CD4-positive, alpha-beta T cell treated with Interferon gamma for 1 hour (primary cell): ENCODE measurements around the gene SELENOF.
A peak's percentile ranks its signal among the peaks of the same experiment; 100 is the strongest.

Experiments used
- DNase-seq: peaks from one replicate; pipeline ENCODE4 v3.0.0-alpha.2; 2020

Gene SELENOF

DNA sequence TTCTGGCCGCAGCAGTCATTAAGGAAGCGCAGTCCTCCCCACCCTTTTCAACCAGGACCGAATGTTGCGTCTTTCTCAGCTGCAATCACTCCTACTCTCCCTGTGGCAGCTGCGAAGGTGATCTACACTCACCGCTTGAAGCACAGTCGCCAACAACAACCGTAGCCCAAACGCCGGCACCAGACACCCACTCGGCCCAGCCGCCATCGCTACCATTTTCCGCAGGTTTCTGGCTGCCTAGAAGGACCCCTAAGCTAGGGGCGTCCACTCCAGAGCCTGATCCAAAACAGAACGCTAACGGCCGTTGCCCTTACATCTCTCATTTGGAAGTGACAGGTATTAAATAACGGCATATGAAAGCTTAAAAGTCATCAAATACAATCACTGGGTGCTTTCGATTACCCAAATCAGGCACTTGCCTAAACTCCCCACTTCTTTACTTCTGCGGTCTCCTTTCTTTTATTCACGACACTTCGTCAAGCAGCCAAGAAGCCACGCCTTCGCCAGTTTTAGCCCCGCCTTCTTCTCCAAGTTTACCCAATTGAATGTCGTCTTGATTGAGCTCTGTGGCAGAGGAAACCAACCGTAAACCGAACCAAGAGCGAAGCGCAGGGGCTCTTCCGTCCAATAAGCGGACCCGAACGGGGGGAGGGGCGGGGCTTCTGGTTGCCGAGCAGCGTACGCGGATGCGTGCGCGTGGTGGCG, at the start of gene SELENOF:
Gene SELENOF, minus strand, starts transcription at position 231 of the 705 bp plus-strand sequence. Its CDS starts 15 bp downstream, at position 216.
- DNase-seq = peak; percentile 100

DNA sequence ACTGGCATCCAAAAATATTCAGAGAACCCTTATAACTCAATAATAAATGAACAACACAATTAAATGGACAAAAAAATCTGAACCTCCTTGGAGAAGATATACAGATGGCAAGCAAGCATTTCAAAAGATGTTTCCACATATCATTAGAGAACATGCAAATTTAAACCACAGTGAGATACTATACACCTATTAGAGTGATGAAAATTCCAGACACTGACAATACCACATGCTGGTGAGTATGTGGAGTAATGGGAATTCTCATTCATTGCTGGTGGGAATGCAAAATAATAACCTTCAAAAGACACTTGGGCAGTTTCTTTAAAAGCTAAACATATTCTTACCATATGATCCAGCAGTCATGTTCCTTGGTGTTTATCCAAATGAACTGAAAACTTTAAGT, 46.6 kb upstream of the SELENOF start:
- DNase-seq = no peak

DNA sequence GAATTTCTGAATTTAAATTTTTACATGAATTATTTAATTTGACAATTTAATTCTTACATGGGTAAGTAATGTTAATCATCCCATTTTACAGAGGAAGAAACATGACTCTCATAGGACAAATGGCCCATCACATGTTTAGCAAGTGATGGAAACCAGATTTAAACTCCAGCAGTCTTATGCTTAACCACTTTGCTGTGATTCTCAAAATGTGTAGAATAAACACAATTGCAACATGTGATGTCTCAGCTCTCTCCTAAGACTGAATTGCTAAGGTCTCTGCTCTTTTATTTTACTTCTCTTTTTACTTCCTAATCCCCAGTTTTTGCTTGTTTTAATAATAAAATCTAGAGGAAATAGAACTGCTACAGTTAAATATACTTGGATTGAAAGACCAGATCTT, 43.3 kb upstream of the SELENOF start:
- no peak for DNase-seq

DNA sequence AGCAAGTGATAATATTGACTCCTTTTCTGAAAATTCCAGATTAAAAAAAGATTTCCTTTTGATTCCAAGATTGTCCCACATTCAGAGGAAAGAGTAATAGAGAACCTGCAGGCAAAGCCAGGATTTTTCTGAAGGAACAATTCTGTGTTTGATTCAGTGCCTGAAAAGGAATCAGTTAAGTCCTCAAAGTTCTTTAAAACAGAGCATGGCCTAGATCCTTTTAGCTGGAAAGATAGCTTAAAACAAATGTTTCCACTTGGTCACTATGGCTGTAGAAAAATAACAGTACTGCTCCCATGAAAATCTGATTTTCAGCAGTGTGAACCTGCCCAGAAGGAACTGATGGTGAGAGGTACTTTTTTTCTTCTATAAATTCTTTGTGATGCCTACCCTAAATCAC, 42.3 kb upstream of the SELENOF start:
- DNase-seq = no peak

DNA sequence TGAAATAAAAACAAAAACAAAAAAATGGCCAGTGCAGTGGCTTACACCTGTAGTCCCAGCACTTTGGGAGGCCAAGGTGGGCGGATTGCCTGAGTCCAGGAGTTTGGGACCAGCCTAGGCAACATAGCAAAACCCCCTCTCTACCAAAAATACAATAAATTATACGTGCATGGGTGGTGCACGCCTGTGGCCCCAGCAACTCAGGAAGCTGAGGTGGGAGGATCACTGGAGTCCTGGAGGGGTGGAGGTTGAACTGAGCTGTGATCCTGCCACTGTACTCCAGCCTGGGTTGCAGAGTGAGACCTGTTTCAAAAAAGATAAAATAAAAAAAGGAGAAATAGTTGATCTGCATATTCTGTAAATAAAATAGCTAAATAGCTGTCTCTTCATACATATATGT, 41.8 kb upstream of the SELENOF start:
- DNase-seq = no peak

DNA sequence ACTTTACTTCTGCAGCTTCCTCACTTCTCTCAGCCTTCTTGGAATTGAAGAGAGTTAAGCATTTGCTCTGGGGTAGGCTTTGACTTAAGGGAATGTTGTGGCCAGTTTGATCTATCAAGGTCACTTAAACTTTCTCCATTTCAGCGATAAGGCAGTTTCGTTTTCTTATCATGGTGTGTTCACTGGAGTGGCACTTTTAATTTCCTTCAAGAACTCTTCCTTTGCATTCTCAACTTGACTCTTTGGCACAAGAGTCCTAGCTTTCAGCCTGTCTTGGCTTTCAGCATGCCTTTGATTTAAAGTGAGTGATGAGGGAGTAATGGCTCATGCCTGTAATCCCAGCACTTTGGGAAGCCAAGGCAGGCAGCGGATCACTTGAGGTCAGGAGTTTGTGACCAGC, 39.2 kb upstream of the SELENOF start:
- no peak for DNase-seq

DNA sequence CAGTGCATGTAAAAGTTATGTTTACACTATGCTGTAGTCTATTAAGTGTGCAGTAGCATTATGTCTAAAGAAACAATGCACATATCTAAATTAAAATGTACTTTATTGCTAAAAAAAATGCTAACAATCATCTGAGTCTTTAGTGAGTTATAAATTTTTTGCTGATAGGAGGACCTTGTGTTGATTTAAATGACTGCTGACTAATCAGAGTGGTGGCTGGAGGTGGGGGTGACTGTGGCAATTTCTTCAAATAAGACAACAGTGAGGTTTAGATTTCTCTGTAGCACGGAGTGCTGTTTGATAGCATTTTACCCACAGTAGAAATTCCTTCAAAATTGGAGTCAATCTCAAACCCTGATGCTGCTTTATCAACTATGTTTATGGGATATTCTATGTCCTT, 37.5 kb upstream of the SELENOF start:
- DNase-seq = no peak

DNA sequence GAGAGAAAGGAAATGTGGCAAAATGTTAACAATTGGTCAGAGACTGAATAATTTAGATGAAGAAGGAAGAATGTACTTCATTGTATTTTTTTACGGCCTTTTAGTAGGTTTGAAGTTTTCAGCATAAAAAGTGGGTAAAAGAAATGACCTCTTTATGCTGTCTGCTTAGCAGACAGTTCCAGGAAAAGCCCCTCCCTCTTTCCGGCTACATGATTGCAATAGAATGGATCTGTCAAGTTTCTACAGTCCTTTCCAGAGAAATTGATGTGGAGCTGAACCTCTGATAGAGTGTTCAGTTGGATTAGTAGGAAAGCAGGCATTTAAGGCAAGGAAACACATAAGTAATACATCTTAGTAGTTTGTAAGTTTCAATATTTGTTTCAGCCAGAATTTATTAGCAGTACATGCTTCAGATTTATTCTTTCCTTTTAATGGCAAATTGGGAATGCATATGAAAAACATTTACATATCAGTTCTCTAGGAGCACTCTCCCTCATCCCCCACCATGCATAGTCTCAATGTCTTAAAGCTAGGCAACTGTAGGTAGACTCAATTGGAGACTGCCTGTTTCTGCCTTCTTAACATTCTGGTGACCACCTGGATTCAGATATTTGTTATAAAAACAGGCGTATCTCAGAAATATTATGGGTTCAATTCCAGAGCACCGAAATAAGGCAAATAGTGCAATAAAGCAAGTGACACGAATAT, 36.9 kb upstream of the SELENOF start:
- DNase-seq = no peak

DNA sequence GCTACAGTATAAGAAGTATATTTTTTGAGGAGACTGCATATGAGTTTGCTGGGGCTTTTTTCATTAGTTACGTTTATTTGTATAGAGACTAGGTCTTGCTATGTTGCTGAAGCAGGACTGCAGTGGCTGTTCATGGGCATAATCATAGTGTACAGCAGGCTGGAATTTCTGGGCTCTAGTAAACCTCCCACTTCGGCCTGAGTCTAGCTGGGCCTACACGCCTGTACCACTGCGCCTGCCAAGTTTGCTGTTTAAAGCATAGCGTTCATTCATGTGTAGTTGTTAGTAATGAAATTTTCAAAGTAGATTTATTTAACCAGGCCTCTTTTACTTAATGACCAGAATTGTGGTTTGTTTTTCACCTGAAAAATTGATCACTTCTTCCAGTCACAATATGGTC, 34.3 kb upstream of the SELENOF start:
- DNase-seq = no peak

DNA sequence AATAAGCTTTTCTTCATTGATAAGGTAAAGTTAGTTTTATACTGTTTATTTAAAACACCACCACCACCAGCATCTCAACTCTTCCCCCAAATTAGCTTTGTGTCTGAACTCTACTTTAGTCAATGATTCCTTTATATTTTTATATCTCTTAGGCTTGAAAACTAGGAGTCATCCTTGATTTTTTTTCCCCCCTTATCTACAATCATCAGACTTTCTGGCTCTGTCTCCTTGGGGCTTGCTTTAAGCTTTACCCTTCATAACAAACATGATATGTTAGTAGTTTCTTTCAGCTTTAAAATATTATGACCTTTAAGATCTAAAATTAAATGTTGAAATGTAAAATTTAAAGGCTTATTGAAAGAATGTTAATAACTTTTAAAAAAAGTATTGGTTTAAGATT, 28.8 kb upstream of the SELENOF start:
- no peak for DNase-seq

DNA sequence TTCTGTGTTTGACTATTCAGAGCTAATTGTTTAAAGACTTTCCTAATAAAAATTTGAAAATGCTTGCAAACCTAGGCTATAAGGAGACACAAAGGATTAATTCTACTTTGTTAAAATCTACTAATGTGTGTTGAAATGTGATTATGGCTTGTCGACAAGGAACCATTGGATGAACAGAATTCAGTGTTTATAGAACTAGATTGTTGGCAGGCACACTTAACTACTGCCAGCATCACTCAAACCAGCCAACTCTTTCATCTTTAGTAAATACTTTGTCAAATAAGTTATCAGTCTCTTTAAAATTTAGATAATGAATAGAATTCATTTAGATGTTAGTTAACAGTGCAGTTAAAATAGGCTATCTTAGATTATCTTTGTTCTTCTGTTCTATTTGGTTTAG, 28.1 kb upstream of the SELENOF start:
- DNase-seq = no peak

DNA sequence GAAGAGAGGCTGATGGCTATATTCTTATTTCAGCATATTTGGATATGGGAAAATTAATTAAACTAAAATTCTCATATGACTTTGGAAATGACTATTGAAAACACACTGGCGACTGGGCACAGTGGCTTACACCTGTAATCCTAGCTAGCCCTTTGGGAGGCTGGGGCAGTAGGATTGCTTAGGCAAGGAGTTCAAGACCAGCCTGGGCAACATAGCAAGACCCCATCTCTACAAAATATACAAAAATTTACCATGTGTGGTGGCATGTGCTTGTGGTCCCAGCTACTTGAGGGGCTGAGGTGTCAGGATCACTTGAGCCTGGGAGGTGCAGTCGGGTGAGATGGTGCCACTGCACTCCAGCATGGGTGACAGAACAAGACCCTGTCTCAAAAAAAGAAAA, 26.7 kb upstream of the SELENOF start:
- DNase-seq = no peak

DNA sequence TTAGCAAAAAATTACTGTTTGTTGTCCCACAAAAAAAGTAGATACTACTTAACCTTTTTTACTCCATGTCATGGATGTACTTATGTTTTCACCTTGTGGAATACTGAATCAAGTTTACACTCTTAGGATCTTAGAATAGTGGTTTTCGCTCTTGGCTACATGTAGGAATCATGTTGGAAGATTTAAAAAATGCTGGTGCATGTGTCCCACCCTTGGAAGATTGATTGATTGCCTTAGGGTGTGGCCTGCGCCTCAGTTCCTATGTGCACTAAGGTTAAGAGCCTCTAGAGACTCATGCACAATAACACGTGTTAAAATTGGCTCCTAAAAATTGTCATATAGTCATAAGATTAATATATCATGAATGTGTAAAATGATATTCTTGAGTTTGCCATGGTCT, 25.5 kb upstream of the SELENOF start:
- DNase-seq = no peak

DNA sequence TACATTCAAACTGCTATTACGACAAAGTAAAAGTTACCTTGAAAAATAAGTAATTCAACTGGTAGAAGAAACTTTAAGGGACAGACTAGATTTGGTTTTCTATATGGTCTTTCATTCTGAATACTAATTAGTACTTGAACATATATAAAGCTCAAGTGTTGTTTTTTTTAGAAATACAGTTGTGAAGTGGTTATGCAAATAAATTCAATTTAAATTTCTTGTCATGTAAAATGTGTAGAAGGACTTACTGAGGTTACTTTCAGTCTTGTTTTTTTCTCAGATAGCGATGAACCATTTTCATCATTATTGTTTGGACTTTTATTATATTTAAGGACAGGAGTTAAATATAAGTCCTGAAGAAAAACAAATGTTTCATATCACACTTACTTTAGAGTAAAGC, 24.9 kb upstream of the SELENOF start:
- DNase-seq = no peak

DNA sequence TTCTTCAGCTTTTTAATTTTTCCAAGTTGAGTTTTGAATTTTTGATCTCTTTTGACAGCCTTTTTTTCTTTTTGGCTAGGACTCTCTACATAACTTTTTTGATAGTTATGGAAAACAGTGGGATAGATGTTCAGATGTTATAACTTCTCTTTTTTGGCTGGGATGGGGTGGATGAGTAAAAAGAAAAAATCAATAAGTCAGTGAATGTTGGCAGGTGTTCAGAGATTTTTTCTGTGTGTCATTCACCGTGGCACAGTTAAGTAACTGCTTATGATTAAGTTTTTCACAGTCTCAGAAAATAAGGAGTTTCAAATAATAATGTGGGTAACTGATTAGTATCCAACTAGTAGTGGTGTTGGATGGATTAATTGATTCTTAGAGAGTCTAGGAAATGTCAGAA, 24.5 kb upstream of the SELENOF start:
- DNase-seq = no peak

DNA sequence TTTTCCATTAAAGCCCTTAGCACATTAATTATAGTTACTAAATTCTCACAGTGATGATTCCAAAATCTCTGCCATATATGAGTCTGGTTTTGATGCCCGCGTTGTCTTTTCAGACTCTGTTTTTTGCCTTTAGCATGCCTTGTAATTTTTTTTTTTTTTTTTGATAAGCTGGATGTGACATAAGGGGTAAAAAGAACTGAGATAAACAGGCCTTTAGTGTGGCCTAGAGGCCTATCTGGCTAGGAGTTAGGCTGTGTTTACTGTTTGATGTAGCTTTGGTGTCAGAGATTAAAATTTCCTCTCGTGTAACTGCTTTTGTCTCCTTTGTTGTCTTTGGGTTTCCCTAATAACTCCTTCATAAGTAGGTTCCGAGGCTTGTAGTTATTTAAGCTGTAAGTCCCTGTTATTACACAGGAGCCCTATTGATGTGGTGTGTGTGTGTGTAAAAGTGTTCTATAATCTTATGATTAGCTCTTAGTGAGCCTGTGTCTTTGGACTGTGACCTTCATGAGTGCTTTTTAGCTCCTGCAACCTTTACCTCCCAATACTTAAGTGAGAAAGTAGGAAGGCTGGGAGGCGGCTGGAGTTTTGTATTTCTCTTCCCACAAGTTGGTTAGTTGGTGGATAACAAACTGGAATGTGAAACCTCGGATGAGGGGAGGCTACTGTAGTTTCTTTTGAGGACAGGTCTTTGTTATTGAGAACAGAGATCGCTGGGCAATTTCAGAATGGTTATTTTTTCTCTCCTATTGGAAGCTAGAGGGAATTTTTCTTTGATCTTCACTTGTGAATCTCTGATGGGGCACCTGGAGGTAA, 19.8 kb upstream of the SELENOF start:
- no peak for DNase-seq

DNA sequence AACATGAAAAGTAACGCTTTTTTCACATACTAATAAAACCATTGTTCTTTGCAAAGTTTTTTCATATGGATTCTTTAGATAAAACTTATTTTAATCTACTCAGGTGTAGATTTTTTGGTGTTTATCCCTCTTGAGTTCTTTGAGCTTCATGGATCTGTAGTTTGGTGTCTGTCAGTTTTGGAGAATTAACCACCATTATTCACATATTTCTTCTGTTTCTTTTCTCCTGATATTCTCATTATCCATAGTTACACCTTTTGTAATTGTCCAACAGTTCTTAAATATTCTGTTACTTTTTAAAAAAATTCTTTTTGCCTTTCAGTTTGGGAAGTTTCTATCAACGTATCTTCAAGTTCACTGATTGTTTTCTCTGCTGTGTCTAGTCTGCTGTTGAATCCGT, 19.1 kb upstream of the SELENOF start:
- DNase-seq = no peak

DNA sequence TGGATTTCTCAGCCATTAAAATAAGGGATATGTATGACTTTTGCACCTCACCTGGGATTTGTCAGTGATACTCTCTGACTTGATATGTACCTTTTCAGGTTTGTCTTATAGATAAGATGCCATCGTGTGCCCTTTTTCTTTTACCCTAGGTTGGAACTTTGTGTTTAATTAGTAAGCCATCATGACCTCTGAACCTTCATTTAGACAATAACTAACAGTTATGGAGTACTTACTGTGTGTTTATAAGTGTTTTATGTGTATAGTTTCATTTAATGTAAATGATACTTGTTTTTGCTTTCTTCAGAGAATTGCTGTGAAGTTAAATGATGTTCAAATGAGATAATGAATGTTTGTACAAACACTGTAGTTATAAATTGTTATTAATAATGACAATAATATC, 14.9 kb upstream of the SELENOF start:
- no peak for DNase-seq

DNA sequence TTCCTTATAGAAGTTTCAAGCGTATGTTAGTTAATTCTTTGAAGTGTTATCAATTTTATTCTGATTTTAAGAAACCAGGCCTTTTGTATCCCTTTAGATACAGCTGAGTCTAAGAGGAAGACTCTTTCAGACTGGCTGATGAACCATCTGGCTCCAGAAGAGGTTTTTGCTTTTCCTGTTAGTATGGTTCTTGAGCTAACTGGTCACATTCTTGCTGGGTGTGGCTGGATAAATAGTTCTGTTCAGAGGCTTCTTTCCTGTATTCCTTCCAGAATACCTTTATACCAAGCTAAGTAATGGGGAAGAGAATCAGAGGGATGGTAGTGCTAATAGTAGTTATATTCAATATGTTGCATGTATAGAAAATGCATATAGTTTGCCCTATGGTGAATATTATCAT, 13.0 kb upstream of the SELENOF start:
- DNase-seq = no peak

DNA sequence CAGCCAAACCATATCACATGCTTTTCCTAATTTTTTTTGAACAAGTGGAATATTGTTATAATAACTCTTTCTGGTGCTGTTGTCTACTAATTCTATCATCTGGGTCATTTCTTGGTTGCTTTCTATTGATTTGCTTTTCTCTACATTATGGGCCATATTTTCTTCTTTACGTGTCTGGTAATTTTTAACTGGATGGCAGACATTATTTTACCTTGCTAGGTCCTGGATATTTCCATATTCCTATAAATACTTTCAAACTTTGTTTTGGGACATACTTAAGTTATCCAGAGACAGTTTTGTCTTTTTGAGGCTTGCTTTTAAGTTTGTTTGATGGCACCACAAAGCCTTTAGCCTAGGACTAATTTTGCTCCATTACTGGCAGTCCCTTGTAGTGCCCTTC, 11.8 kb upstream of the SELENOF start:
- no peak for DNase-seq

DNA sequence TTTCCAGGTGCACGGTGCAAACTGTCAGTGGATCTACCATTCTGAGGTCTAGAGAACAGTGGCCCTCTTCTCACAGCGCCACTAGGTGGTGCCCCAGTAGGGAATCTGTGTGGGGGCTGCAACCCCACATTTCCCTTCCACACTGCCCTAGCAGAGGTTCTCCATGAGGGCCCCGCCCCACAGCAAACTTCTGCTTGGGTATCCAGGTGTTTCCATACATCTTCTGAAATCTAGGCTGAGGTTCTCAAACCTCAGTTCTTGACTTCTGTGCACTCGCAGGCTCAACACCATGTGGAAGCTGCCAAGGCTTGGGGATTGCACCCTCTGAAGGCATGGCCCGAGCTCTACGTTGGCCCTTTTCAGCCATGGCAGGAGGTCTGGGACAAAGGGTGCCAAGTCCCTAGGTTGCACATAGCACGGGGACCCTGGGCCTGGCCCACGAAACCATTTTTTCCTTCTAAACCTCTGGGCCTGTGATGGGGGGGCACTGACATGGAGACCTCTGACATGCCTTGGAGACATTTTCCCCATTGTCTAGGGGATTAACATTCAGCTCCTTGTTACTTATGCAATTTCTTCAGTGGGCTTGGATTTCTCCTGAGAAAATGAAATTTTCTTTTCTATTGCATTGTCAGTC, 10.5 kb upstream of the SELENOF start:
- no peak for DNase-seq

DNA sequence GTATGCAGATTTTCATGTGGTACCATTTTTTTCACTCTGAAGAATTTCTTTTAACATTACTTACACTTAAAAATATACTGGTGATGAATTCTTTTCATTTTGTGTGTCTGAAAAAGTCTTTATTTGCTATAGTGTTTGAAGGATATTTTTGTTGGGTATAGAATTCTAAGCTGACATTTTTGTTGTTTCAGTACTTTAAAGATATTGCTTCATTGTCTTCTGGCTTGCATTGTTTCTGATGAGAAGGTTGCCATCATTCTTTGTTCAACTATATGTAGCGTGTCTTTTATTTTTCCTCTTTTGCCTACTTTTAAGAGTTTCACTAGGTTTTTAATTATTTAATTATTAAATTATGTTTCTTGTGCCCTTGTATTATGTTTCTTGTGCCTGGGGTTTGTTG, 8.5 kb upstream of the SELENOF start:
- no peak for DNase-seq

DNA sequence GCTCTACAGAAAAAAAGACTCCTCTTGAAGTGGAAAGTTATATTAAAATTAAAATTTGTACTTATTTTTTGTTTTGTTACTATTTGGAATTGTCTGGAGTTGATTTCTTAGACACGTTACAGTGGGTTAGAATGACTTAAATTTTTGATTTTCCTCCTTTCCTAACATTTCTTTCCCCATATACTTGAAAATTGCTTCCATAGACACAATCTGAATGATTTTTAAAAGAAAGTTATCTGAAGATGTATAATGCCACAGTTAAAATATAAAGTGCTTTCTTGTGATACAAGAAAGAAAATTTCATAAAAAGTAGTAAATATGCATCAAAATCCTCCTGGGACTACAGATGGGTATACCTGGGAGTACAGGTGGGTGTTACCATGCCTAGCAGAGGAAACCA, 2.8 kb upstream of the SELENOF start:
- DNase-seq = no peak
